Muscle layer of colon (tissue), 2 donors: ENCODE results near the gene NPM1.
"Not testable (repeated sequence)": the region's sequence is repeated elsewhere in the genome, so short reads cannot be mapped to it uniquely, and the experiment has no call there.

ENCODE experiments used
- H3K27ac ChIP-seq: one replicate; pipeline ENCODE4 v1.7.0; 2013; ENCODE audit warnings: low read depth, mild to moderate bottlenecking, low read length, moderate library complexity
- H3K27me3 ChIP-seq, 2 donors: one replicate each; pipeline ENCODE4 v1.7.0; 2013; ENCODE audit warnings: low read length in 2 of 2, mild to moderate bottlenecking in 2 of 2; ENCODE audit not compliant: insufficient read depth in 2 of 2, control insufficient read depth in 1 of 2
- H3K36me3 ChIP-seq: one replicate; pipeline ENCODE4 v1.7.0; 2013; ENCODE audit warnings: mild to moderate bottlenecking, low read length; ENCODE audit not compliant: insufficient read depth
- H3K4me1 ChIP-seq: one replicate; pipeline ENCODE4 v1.7.0; 2013; ENCODE audit warnings: mild to moderate bottlenecking, low read length; ENCODE audit not compliant: insufficient read depth
- H3K4me3 ChIP-seq, 2 donors: one replicate each; pipeline ENCODE4 v1.7.0; 2013; ENCODE audit warnings: low read length in 2 of 2, low read depth in 1 of 2, mild to moderate bottlenecking in 1 of 2, moderate library complexity in 1 of 2
- H3K9ac ChIP-seq: one replicate; pipeline ENCODE4 v1.7.0; 2013; ENCODE audit warnings: low read length
- H3K9me3 ChIP-seq: one replicate; pipeline ENCODE4 v1.7.0; 2013; ENCODE audit warnings: mild to moderate bottlenecking, low read length
- donor health status: abdominal sarcoma.
- donor health status: Adenocarcinoma of cecum.

NPM1 gene

GRCh38 chr5:171400169-171400568 is 12.5 kb downstream of the NPM1 start:
- no peak overlapping the region for H3K4me3 ChIP-seq
- H3K27me3 ChIP-seq, result no peaks in the 10 kb centered on the region
- no peak overlapping the region for H3K27ac ChIP-seq
- no peaks in the 10 kb centered on the region for H3K9me3 ChIP-seq
- H3K36me3 ChIP-seq, result peaks cover 39% of the 10 kb centered on the region
- no peaks in the 10 kb centered on the region for H3K4me1 ChIP-seq
- no peak overlapping the region for H3K9ac ChIP-seq

GRCh38 chr5:171401167-171401947 is 13.7 kb downstream of the NPM1 start:
- peaks cover 44% of the 10 kb centered on the region for H3K36me3 ChIP-seq
- H3K4me3 ChIP-seq, result no peak overlapping the region
- H3K27me3 ChIP-seq, result no peaks in the 10 kb centered on the region
- no peak overlapping the region for H3K27ac ChIP-seq
- no peaks in the 10 kb centered on the region for H3K4me1 ChIP-seq
- H3K9me3 ChIP-seq, result no peaks in the 10 kb centered on the region
- H3K9ac ChIP-seq, result no peak overlapping the region

GRCh38 chr5:171402751-171403150 is 15.1 kb downstream of the NPM1 start:
- not testable (repeated sequence) for H3K9me3 ChIP-seq, H3K27me3 ChIP-seq, H3K4me1 ChIP-seq, H3K4me3 ChIP-seq, H3K27ac ChIP-seq, H3K9ac ChIP-seq
- H3K36me3 ChIP-seq, result peaks cover 40% of the 10 kb centered on the region

- Histone ChIP-seq H3K4me1 (peaks cover 4% of the 10 kb centered on the region), H3K9me3 (no peaks in the 10 kb centered on the region), H3K27me3 (no peaks in the 10 kb centered on the region), H3K9ac (no peak overlapping the region), H3K36me3 (peaks cover 57% of the 10 kb centered on the region), H3K27ac (no peak overlapping the region), H3K4me3 (no peak overlapping the region)
These were observed 18.0 kb downstream of the NPM1 start for GRCh38 chr5:171405615-171406014.

GRCh38 chr5:171407234-171407633 is 19.6 kb downstream of the NPM1 start:
- Histone ChIP-seq H3K9ac (no peak overlapping the region), H3K4me1 (peaks cover 4% of the 10 kb centered on the region), H3K4me3 (no peak overlapping the region), H3K9me3 (no peaks in the 10 kb centered on the region), H3K27me3 (no peaks in the 10 kb centered on the region), H3K36me3 (peaks cover 54% of the 10 kb centered on the region), H3K27ac (no peak overlapping the region)

GRCh38 chr5:171409164-171410136 is 21.8 kb downstream of the NPM1 start:
- no peak overlapping the region for H3K27ac ChIP-seq
- no peaks in the 10 kb centered on the region for H3K27me3 ChIP-seq
- peaks cover 54% of the 10 kb centered on the region for H3K36me3 ChIP-seq

GRCh38 chr5:171410181-171410580 is 22.5 kb downstream of the NPM1 start:
- H3K36me3 ChIP-seq, result peaks cover 50% of the 10 kb centered on the region
- H3K9ac ChIP-seq, result no peak overlapping the region

More at GRCh38 chr5:171409164-171410136, 21.8 kb downstream of the NPM1 start:
- no peak overlapping the region for H3K9ac ChIP-seq
- no peak overlapping the region for H3K4me3 ChIP-seq
- no peaks in the 10 kb centered on the region for H3K9me3 ChIP-seq
- H3K4me1 ChIP-seq, result peaks cover 4% of the 10 kb centered on the region

GRCh38 chr5:171412186-171412585 is 24.5 kb downstream of the NPM1 start:
- H3K27ac ChIP-seq, result no peak overlapping the region
- H3K9me3 ChIP-seq, result no peaks in the 10 kb centered on the region
- H3K36me3 ChIP-seq, result peaks cover 32% of the 10 kb centered on the region
- H3K9ac ChIP-seq, result no peak overlapping the region
- no peak overlapping the region for H3K4me3 ChIP-seq
- peaks cover 4% of the 10 kb centered on the region for H3K4me1 ChIP-seq
- no peaks in the 10 kb centered on the region for H3K27me3 ChIP-seq

More at GRCh38 chr5:171410181-171410580, 22.5 kb downstream of the NPM1 start:
- Histone ChIP-seq H3K9me3 (no peaks in the 10 kb centered on the region), H3K27me3 (no peaks in the 10 kb centered on the region), H3K4me3 (no peak overlapping the region), H3K27ac (no peak overlapping the region), H3K4me1 (peaks cover 4% of the 10 kb centered on the region)

- Histone ChIP-seq H3K36me3 (peaks cover 27% of the 10 kb centered on the region), H3K27me3 (no peaks in the 10 kb centered on the region), H3K9me3 (no peaks in the 10 kb centered on the region), H3K27ac (no peak overlapping the region), H3K9ac (no peak overlapping the region), H3K4me3 (no peak overlapping the region), H3K4me1 (peaks cover 5% of the 10 kb centered on the region)
These were observed 25.7 kb downstream of the NPM1 start for GRCh38 chr5:171413153-171413910.

GRCh38 chr5:171413993-171414392 is 26.3 kb downstream of the NPM1 start:
- H3K4me1 ChIP-seq, result peaks cover 11% of the 10 kb centered on the region
- H3K27ac ChIP-seq, H3K9ac ChIP-seq, H3K4me3 ChIP-seq, H3K27me3 ChIP-seq, H3K9me3 ChIP-seq: not testable (repeated sequence)
- H3K36me3 ChIP-seq, result peaks cover 21% of the 10 kb centered on the region
